Epithelial cell of esophagus (primary cell): ENCODE results near the gene MPV17.
"Not testable (repeated sequence)": the region's sequence is repeated elsewhere in the genome, so short reads cannot be mapped to it uniquely, and the experiment has no call there.

Experiments used
- DNase-seq: peaks from one replicate; pipeline ENCODE4 v3.0.0; 2010; ENCODE audit warnings: low read depth
- H3K4me3 ChIP-seq: 2 replicates; pipeline ENCODE4 v1.5.1; 2011; ENCODE audit warnings: mild to moderate bottlenecking, low read length, control low read depth
- TF ChIP-seq, protein P1 (sequence below): IDR thresholded peaks from 2 replicates; pipeline ENCODE4 v1.5.1; 2011; ENCODE audit warnings: low read depth, mild to moderate bottlenecking, low read length, control low read depth, inconsistent platforms; ENCODE audit not compliant: insufficient read depth; ENCODE audit errors: missing control alignments

Gene MPV17

DNA sequence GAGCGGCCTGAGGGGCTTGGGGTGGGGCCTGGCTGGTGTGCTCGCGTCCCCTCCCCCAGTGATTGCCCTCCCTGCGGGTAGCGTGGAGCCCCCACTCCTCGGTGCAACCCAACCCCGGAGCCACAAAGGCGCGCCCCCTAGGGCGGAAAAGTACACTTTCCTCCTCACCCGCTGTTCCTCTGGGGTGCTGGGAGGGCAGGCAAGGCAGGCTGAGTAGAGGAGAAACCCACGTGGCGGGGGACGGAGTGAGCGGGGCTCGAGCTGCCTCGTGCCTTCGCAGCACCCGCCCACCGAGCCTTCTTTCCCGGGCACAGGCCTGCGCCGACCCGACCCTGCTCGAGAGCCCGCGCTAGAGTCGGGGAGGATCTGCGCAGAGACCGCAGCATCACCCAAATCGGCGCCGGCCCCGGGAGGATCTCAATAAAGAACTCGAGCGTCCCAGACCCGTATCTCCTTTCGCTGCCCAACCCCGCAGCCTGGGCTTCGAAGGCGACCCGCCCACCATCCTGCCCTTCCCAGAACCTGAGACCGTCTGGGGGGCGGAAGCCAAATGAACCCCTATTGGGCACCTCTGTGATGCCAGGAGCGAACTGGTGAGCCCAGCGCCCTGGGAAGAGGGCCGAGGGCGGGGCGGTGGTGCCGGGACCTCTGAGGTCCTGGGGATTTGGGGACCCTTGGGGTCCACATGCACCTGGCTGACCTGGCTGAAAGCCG lies 16.2 kb downstream of the MPV17 start:
- DNase-seq = no peak
- TF ChIP-seq, protein P1, sequence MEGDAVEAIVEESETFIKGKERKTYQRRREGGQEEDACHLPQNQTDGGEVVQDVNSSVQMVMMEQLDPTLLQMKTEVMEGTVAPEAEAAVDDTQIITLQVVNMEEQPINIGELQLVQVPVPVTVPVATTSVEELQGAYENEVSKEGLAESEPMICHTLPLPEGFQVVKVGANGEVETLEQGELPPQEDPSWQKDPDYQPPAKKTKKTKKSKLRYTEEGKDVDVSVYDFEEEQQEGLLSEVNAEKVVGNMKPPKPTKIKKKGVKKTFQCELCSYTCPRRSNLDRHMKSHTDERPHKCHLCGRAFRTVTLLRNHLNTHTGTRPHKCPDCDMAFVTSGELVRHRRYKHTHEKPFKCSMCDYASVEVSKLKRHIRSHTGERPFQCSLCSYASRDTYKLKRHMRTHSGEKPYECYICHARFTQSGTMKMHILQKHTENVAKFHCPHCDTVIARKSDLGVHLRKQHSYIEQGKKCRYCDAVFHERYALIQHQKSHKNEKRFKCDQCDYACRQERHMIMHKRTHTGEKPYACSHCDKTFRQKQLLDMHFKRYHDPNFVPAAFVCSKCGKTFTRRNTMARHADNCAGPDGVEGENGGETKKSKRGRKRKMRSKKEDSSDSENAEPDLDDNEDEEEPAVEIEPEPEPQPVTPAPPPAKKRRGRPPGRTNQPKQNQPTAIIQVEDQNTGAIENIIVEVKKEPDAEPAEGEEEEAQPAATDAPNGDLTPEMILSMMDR = no peak
- H3K4me3 ChIP-seq = no peak overlapping the region

DNA sequence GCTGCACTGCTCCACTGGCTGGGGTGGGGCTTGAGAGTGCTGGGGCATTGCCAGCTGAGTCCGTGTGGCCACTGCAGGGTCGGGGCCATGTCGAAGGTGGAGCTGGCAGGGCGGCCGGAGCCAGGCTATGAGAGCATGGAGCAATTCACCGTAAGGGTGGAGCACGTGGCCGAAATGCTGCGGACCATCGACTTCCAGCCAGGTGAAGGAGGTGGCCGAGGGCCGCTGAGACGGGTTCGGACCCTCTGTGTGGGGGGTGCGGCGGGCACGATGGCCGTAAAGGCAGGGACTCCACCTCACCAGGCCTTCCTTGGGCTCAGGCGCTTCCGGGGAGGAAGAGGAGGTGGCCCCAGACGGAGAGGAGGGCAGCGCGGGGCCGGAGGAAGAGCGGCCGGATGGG lies 16.8 kb downstream of the MPV17 start:
- TF ChIP-seq, protein P1 = no peak
- no peak for DNase-seq
- no peak overlapping the region for H3K4me3 ChIP-seq

DNA sequence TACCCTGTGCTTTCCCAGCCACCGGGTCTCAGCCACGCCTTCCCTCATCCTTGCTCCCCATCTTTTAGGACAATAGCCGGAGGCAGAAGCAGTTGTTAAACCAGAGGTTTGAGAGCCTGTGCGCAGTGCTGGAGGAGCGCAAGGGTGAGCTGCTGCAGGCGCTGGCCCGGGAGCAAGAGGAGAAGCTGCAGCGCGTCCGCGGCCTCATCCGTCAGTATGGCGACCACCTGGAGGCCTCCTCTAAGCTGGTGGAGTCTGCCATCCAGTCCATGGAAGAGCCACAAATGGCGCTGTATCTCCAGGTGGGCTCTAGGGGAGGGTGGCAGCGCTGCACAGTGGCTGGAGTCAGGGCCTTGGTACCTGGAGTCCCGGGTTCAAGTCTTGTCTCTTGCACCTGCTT lies 17.4 kb downstream of the MPV17 start:
- TF ChIP-seq, protein P1 = no peak
- no peak for DNase-seq

DNA sequence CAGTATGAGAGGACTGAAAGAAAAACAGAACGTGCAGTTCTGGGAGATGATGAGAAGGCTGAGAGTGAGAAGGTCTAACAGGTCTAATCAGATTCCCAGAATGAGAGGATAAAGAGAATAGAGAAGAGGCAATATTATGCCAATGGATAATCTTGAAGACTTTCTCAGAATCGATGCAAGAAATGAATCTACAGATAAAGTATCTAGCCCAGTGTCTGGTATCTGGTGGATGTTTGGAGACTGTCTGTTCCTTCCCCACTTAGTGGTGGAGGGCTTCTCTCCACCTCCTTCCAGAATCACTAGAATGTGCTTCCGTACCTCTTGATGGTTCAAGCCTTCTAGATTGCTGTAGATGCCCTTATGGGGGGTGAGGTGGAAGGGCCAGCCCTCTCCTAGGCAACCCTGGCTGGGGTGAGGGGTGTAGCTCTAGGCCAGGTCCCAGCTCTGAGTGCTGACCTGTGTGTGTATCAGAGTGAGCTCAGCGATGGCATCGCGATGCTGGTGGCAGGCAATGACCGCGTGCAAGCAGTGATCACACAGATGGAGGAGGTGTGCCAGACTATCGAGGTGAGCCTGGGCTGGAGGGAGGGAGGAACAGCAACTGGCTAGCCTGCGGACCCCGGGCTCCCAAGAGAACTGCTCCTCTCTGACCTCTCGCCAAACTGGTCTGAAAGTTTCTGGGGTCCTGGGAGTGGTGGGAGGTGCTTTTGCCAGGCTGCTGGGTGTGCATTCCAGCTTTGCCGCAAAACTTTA lies 18.2 kb downstream of the MPV17 start:
- no peak for DNase-seq
- H3K4me3 ChIP-seq = no peak overlapping the region
- TF ChIP-seq, protein P1 = no peak

More for the DNA sequence above, 17.4 kb downstream of the MPV17 start:
- H3K4me3 ChIP-seq = no peak overlapping the region

DNA sequence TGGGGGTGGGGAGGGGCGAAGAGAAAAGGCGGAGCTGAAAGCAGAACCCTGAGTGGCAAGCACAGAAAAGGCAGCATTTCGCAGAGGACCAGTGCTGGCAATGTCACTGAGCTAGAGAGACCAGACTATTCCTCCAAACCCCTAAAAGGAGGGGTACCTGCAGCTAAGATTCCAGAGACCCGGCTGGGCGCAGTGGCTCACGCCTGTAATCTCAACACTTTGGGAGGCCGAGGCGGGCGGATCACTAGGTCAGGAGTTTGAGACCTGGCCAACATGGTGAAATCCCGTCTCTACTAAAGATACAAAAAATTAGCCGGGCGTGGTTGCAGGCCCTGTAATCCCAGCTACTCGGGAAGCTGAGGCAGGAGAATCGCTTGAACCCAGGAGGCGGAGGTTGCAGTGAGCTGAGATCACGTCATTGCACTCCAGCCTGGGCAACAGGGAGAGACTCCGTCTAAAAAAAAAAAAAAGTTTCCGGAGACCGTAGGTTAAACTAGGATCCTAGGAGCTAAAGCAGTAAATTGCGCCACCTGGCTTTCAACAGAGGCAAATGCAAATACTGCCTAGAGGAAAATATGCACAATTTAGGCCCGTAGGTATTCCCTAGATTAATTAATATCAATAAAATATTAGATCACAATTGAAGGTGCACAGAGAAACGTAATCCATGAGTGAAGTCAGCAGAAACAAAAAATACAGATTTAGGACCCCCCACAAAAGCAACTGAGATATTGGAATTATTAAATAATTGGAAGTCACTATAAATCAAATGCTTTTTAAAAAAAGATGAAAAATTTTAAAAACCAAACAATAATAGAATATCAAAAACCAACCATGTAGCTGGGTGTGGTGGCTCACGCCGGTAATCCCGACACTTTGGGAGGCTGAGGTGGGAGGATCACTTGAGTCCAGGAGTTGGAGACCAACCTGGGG lies 19.5 kb downstream of the MPV17 start:
- TF ChIP-seq, protein P1 = peak; percentile 88
- H3K4me3 ChIP-seq = no peak overlapping the region
- DNase-seq = peak; percentile 75

DNA sequence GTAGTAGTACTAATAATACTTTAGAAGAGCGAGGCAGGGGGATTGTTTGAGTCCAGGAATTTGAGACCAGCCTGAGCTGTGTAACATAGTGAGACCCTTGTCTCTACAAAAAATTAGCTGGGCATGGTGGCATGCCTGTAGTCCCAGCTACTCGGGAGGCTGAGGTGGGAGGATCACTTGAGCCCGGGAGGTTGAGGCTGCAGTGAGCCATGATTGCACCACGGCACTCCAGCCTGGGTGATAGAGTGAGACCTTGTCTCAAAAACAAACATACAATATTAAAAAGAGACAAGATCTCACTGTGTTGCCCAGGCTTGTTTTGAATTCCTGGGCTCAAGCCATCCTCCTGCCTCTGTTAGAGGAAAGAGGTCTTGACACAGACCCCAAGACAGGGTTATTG lies 22.3 kb downstream of the MPV17 start:
- not testable (repeated sequence) for DNase-seq, H3K4me3 ChIP-seq

DNA sequence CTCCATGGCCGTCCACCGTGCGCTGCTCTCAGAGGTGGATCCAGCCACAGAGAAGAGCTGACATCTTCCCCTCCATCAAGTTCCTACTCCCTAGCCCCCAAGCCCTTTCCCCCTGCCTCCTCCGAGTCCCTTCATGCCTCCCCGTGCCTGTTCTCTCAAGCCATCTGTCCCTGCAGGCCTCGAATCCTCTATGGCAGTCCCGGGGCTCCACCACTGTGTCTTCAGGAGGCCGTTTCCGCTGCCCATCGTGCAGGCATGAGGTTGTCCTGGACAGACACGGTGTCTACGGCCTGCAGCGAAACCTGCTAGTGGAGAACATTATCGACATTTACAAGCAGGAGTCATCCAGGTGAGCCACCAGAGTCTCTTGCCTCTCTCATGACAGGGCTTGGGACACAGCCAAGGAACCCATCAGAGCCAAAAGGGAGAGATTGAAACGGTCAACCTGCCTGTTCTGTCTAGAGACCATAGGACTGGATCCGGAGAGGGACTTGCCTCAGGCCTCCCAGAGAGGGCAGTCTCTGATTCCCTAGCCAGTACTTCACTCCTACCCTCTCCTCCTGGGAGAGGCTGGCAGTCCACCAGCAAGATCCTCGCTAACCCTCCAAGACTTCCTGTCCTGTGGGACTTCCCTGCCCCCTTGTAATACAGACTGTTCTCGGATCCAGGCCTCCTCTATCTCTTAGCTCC lies 24.4 kb downstream of the MPV17 start:
- TF ChIP-seq, protein P1 = no peak
- H3K4me3 ChIP-seq = no peak overlapping the region
- no peak for DNase-seq
